ENCODE data around the gene ZNF654. TPM values are rescaled to one million over a fixed set of nuclear protein-coding genes. Genes with fewer than 3 reads are reported as not detected.

Gene ZNF654
- polyA plus RNA-seq, 1 donor from 2014 or later, result 20.4 TPM

GRCh38 chr3:88166419-88166971 lies 107.4 kb downstream of the ZNF654 start:
- H4K20me1 ChIP-seq (ENCODE audit: insufficient read depth), result no peaks in the 10 kb centered on the region
- no peak for TF ChIP-seq RAD21 (conservative IDR thresholded peaks at IDR 0.05)
- no peak for TF ChIP-seq EZH2 (IDR thresholded peaks at IDR 0.05; ENCODE audit: borderline replicate concordance, insufficient read depth, low read length, poor library complexity, severe bottlenecking)
- no peak for TF ChIP-seq REST (IDR thresholded peaks at IDR 0.05; ENCODE audit: borderline replicate concordance)
- no peak for TF ChIP-seq EP300 (conservative IDR thresholded peaks at IDR 0.05; ENCODE audit: poor library complexity, severe bottlenecking)
- TF ChIP-seq TAF1 (IDR thresholded peaks at IDR 0.05; ENCODE audit: low read depth), result no peak
- TF ChIP-seq CTCF (IDR thresholded peaks at IDR 0.05; ENCODE audit: poor library complexity, severe bottlenecking), result no peak
- no peak for TF ChIP-seq POLR2AphosphoS5 (IDR thresholded peaks at IDR 0.05)
- H3K4me2 ChIP-seq (ENCODE audit: low read length), result no peak overlapping the region
- no peaks in the 10 kb centered on the region for H3K36me3 ChIP-seq (ENCODE audit: insufficient read depth, low read length)
- H3K9me3 ChIP-seq (ENCODE audit: low read length), result no peaks in the 10 kb centered on the region
- H2AFZ ChIP-seq (ENCODE audit: low read depth, low read length), result no peak overlapping the region
- H3K9ac ChIP-seq (ENCODE audit: low read length), result no peak overlapping the region
- H3K27ac ChIP-seq (ENCODE audit: low read length), result no peak overlapping the region
- no peaks in the 10 kb centered on the region for H3F3A ChIP-seq (ENCODE audit: insufficient read depth, low read length, poor library complexity, severe bottlenecking)
- H3K9me2 ChIP-seq (ENCODE audit: insufficient read depth, low read length), result no peaks in the 10 kb centered on the region
- no peak overlapping the region for H3K4me3 ChIP-seq (ENCODE audit: low read length)
- no peaks in the 10 kb centered on the region for H3K79me2 ChIP-seq (replicated peaks; ENCODE audit: insufficient read depth, low read length)
- H3K27me3 ChIP-seq (ENCODE audit: insufficient read depth, low read depth, low read length), result no peaks in the 10 kb centered on the region

GRCh38 chr3:88167173-88167572 lies 108.1 kb downstream of the ZNF654 start:
- Histone ChIP-seq H3K27ac (ENCODE audit: low read length) (no peak overlapping the region), H3K4me2 (ENCODE audit: low read length) (no peak overlapping the region), H3K4me3 (ENCODE audit: low read length) (no peak overlapping the region), H3F3A (ENCODE audit: insufficient read depth, low read length, poor library complexity, severe bottlenecking) (no peaks in the 10 kb centered on the region), H3K27me3 (ENCODE audit: insufficient read depth, low read depth, low read length) (no peaks in the 10 kb centered on the region), H3K79me2 (replicated peaks; ENCODE audit: insufficient read depth, low read length) (no peaks in the 10 kb centered on the region), H3K9me3 (ENCODE audit: low read length) (no peaks in the 10 kb centered on the region), H2AFZ (ENCODE audit: low read depth, low read length) (no peak overlapping the region), H3K36me3 (ENCODE audit: insufficient read depth, low read length) (no peaks in the 10 kb centered on the region), H3K9ac (ENCODE audit: low read length) (no peak overlapping the region), H3K9me2 (ENCODE audit: insufficient read depth, low read length) (no peaks in the 10 kb centered on the region), H4K20me1 (ENCODE audit: insufficient read depth) (no peaks in the 10 kb centered on the region)
- no peak for TF ChIP-seq EZH2 (IDR thresholded peaks at IDR 0.05; ENCODE audit: borderline replicate concordance, insufficient read depth, low read length, poor library complexity, severe bottlenecking)
- no peak for TF ChIP-seq POLR2AphosphoS5 (IDR thresholded peaks at IDR 0.05)
- no peak for TF ChIP-seq RAD21 (conservative IDR thresholded peaks at IDR 0.05)
- TF ChIP-seq MXI1 (conservative IDR thresholded peaks at IDR 0.05; ENCODE audit: poor library complexity, severe bottlenecking), result no peak
- TF ChIP-seq REST (IDR thresholded peaks at IDR 0.05; ENCODE audit: borderline replicate concordance), result no peak
